HG03521 (cell line): Measurements from ENCODE around the gene MRM2.
A peak's percentile ranks its signal among the peaks of the same experiment; 100 is the strongest.

Experiments used
- ATAC-seq: cut with Tn5 transposase; IDR thresholded peaks from one replicate; pipeline ENCODE4 v1.9.1; 2021; ENCODE audit warnings: mild to moderate bottlenecking, moderate library complexity; ENCODE audit not compliant: unreplicated experiment

The MRM2 gene

GRCh38 chr7:2241580-2242540, at the start of gene MRM2, which contains the start of gene NUDT1:
Gene MRM2, minus strand, starts transcription at chr7:2242205. Its CDS starts 36 bp downstream, at chr7:2242169.
Gene NUDT1, plus strand, starts transcription at chr7:2242226. Its CDS starts 2,349 bp downstream, at chr7:2244575.
- peak; percentile 80 for ATAC-seq

- ATAC-seq = no peak
These were observed 48.9 kb upstream of the MRM2 start for GRCh38 chr7:2290877-2291276.

GRCh38 chr7:2289621-2290020, 47.6 kb upstream of the MRM2 start:
- no peak for ATAC-seq

GRCh38 chr7:2289111-2289586, 47.1 kb upstream of the MRM2 start:
- no peak for ATAC-seq

GRCh38 chr7:2288503-2288902, 46.5 kb upstream of the MRM2 start:
- ATAC-seq = peak; percentile 41

- ATAC-seq = no peak
These were observed 45.7 kb upstream of the MRM2 start for GRCh38 chr7:2287745-2288144.

- no peak for ATAC-seq
These were observed 41.1 kb upstream of the MRM2 start for GRCh38 chr7:2283074-2283473.

GRCh38 chr7:2282185-2282751, 40.3 kb upstream of the MRM2 start:
- no peak for ATAC-seq

GRCh38 chr7:2281541-2281940, 39.5 kb upstream of the MRM2 start:
- ATAC-seq = no peak

GRCh38 chr7:2280424-2280823, 38.4 kb upstream of the MRM2 start:
- no peak for ATAC-seq

GRCh38 chr7:2279896-2280295, 37.9 kb upstream of the MRM2 start:
- ATAC-seq = no peak

GRCh38 chr7:2278026-2278425, 36.0 kb upstream of the MRM2 start:
- ATAC-seq = no peak

- no peak for ATAC-seq
These were observed 34.1 kb upstream of the MRM2 start for GRCh38 chr7:2276107-2276506.

GRCh38 chr7:2275101-2275500, 33.1 kb upstream of the MRM2 start:
- no peak for ATAC-seq

- no peak for ATAC-seq
These were observed 32.7 kb upstream of the MRM2 start for GRCh38 chr7:2274666-2275065.

GRCh38 chr7:2273866-2274265, 31.9 kb upstream of the MRM2 start:
- no peak for ATAC-seq

GRCh38 chr7:2272031-2272430, 30.0 kb upstream of the MRM2 start:
- ATAC-seq = no peak

- ATAC-seq = no peak
These were observed 29.4 kb upstream of the MRM2 start for GRCh38 chr7:2271273-2272026.

- no peak for ATAC-seq
These were observed 28.5 kb upstream of the MRM2 start for GRCh38 chr7:2270495-2270894.

GRCh38 chr7:2269991-2270460, 28.0 kb upstream of the MRM2 start:
- ATAC-seq = no peak
